ENCODE data around the gene C12orf76. TPM values are rescaled to one million over a fixed set of nuclear protein-coding genes. Genes with fewer than 3 reads are reported as not detected.

C12orf76 gene
- total and polyA plus RNA-seq, 2 of the 13 experiments (the other 11 are each of a cell fraction or from before 2014, with no cell fraction given) = 15.8 to 38.4 TPM

GRCh38 chr12:110010853-110011723, 37.2 kb downstream of the C12orf76 start (continued):
- TF ChIP-seq AHDC1 (CRISPR knock-in tag; IDR thresholded peaks at IDR 0.05; ENCODE audit: borderline replicate concordance) = peak; percentile 48; the same call in 1 of the 2 replicates
- no peak for TF ChIP-seq SOX6 (IDR thresholded peaks at IDR 0.05)
- peak; percentile 54; the same call in 1 of the 2 replicates for TF ChIP-seq SOX6 (CRISPR knock-in tag; IDR thresholded peaks at IDR 0.05)
- no peak for TF ChIP-seq KDM5A (IDR thresholded peaks at IDR 0.05; ENCODE audit: borderline replicate concordance, low read length)
- TF ChIP-seq ZBTB40 (IDR thresholded peaks at IDR 0.05) = no peak
- peak; percentile 52; the same call in 1 of the 2 replicates for TF ChIP-seq ZBTB40 (CRISPR knock-in tag; IDR thresholded peaks at IDR 0.05)
- TF ChIP-seq SRSF9 (IDR thresholded peaks at IDR 0.05; ENCODE audit: borderline replicate concordance, insufficient read depth, low read depth, low read length, poor library complexity, severe bottlenecking) = no peak
- TF ChIP-seq TAF1 (CRISPR knock-in tag; IDR thresholded peaks at IDR 0.05) = no peak
- TF ChIP-seq ZNF264 (CRISPR knock-in tag; IDR thresholded peaks at IDR 0.05) = no peak
- TF ChIP-seq IRF9 (CRISPR knock-in tag; IDR thresholded peaks at IDR 0.05; ENCODE audit: borderline replicate concordance) = no peak
- TF ChIP-seq BORCS8-MEF2B (CRISPR knock-in tag; IDR thresholded peaks at IDR 0.05) = no peak

Data from HepG2 (cell line).